GM21447 (cell line): ENCODE measurements around the gene ANKRD35.
"Not testable (repeated sequence)": the region's sequence is repeated elsewhere in the genome, so short reads cannot be mapped to it uniquely, and the experiment has no call there.

Experiments
- ATAC-seq: cut with Tn5 transposase; IDR thresholded peaks from one replicate; pipeline ENCODE4 v1.9.1; 2021; ENCODE audit not compliant: unreplicated experiment

ANKRD35 gene, protein sequence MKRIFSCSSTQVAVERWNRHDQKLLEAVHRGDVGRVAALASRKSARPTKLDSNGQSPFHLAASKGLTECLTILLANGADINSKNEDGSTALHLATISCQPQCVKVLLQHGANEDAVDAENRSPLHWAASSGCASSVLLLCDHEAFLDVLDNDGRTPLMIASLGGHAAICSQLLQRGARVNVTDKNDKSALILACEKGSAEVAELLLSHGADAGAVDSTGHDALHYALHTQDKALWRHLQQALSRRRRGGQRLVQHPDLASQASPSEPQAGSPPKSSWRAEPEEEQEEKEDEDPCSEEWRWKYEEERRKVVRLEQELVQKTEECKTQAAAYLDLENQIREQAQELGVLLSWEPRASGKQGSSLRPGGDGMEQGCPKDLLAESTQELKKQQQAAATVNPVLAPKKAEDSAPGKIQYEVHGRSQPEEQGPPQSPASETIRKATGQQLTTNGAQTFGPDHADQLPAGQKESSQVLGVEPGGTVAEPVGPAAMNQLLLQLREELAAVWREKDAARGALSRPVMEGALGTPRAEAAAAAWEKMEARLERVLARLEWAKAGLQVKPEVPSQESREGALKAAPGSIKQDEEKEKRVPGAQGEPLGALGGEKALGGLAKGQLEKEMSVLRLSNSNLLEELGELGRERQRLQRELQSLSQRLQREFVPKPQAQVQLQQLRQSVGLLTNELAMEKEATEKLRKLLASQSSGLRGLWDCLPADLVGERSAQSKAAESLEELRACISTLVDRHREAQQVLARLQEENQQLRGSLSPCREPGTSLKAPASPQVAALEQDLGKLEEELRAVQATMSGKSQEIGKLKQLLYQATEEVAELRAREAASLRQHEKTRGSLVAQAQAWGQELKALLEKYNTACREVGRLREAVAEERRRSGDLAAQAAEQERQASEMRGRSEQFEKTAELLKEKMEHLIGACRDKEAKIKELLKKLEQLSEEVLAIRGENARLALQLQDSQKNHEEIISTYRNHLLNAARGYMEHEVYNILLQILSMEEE

DNA sequence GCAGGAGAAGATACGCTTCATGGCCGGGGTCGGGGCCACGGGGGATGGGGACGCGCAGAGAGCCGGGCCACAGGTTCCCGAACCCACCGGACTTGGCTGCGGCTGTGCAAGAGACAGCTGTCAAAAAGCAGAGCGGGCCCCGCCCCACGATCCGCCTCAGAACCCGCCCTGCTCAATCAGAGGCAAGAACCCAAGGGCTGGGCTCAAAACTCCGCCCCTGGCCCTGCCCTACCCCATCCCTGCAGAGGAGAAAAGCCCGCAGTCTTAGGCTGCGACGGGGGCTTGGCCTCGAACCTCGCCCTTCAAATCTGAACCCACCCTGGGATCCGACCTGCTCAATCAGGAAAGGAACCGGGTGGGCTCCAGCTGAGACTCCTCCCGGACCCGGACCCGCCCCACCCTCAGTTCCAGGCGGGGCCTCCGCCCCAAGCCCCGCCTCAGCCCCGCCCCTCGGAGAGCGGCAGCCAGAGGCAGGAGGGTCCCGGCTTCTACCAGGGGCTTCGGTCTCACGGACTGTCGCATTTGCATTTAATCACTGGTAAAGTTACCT lies at the start of gene ANKRD35:
Gene ANKRD35 (minus strand): TSS at position 129 of the 550 bp plus-strand sequence. CDS start 108 bp downstream, at position 21.
- peak; percentile 98 for ATAC-seq

DNA sequence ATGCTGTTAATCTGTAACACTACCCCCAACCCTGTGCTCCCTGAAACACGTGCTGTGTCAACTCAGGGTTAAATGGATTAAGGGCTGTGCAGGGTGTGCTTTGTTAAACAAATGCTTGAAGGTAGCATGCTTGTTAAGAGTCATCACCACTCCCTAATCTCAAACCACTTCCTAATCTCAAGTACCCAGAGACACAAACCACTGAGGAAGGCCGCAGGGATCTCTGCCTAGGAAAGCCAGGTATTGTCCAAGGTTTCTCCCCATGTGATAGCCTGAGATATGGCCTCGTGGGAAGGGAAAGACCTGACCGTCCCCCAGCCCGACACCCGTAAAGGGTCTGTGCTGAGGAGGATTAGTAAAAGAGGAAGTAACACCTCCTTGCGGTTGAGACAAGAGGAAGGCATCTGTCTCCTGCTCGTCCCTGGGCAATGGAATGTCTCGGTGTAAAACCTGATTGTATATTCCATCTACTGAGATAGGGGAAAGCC lies 46.9 kb upstream of the ANKRD35 start:
- not testable (repeated sequence) for ATAC-seq

DNA sequence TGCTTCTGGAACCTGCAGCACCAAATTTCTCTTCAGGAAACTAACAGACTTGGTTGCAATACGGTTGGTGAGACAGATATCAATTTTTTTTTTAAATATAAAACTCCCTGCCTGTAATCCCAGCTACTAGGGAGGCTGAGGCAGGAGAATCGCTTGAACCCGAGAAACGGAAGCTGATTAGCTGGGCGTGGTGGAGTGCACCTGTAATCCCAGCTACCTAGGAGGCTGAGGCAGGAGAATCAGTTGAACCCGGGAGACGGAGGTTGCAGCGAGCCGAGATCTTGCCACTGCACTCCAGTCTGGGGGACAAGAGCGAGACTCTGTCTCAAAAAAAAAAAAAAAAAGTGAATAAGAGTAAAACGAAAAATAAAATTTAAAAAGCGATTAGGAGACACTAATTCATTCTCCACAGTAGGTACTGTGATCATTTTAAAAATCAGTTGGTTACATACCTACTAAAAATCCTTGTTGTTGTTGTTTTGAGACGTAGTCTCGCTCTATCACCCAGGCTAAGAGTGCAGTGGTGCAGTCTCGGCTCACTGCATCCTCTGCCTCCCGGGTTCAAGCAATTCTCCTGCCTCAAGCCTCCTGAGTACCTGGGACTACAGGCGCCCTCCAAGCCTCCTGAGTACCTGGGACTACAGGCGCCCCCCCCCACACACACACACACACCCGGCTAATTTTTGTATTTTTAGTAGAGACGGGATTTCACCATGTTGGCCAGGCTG lies 42.4 kb upstream of the ANKRD35 start:
- no peak for ATAC-seq

DNA sequence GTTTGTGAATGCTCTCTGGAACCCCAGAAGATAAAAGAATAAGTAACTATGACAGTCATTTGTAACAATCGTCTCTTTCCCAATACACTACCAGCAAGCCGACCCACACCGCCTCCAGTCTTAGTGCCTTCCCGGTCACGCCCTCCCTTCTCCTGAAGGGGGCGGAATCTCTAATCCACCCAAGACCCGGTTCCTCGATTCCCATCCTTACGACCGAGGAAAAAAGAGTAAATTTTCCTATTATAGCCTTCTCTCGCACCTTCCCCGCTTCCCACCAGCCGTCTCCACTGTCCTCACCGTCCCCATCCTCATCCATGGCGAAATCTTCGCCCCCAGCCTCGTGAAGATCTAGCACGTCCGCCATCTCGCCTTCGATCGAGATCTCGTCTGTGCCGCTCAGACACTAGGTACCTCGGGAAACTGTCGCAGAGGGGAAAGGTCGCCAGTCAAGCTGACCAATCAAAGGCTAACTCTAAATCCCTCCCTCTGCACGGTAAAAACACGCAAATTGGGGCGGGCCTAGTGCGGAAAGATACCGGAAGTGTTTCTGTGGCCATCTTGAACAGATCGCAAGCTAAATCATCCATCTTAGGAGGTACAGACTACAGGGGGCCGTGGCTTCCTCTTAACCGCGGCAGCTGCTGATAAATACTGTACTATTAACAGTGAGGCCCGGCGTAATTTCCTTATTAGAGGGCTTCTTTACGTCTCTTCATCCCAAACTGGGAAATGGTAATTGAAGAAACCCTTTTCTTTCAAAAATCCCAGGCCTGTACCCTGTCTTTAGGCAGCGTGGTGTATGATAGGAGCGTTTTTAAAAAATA lies 41.6 kb upstream of the ANKRD35 start, which contains the start of gene RBM8A:
Gene RBM8A (minus strand): TSS at position 422 of the 824 bp plus-strand sequence. CDS start 58 bp downstream, at position 364.
- peak; percentile 97 for ATAC-seq

DNA sequence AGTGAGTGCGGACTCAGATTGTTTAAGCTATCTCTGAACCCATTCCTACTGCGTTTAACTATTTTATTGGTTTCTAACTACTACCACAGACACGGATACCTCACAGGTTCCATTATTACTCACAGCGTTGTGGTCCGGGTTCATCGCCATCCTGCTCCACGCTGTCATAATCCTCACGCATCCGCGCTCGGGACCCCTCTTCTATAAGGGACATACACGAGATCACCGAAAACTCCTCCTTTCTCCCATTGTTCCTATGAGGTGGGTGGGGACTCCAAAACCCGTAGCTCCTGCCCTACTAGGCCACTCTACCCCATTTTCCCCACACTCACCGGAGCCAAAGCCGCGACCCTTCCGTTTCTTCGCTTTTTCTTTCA lies 41.0 kb upstream of the ANKRD35 start:
- no peak for ATAC-seq

DNA sequence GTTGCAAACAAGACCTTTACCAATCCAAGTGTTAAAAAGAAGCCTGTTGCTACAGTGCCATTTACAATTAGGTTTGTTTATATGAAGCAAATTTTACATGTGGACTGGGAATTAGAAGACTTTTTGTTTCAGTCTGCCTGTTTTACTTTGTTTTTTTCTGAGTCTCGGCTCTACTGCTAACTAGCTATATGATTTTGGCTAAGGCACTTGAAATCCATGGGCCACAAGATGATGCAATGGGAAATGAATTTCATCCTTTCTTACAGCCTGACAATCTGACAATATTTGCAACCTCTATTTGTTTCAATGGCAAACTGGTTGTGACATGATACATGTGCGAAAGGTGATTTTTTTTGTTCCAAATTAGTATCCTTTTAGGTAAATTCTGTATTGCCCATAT lies 36.6 kb upstream of the ANKRD35 start:
- no peak for ATAC-seq

DNA sequence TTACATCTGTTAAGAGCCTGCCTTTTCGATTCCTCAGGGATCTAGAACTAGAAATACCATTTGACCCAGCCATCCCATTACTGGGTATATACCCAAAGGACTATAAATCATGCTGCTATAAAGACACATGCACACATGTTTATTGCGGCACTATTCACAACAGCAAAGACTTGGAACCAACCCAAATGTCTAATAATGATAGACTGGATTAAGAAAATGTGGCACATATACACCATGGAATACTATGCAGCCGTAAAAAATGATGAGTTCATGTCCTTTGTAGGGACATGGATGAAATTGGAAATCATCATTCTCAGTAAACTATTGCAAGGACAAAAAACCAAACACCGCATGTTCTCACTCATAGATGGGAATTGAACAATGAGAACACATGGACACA lies 34.6 kb upstream of the ANKRD35 start:
- ATAC-seq: not testable (repeated sequence)

DNA sequence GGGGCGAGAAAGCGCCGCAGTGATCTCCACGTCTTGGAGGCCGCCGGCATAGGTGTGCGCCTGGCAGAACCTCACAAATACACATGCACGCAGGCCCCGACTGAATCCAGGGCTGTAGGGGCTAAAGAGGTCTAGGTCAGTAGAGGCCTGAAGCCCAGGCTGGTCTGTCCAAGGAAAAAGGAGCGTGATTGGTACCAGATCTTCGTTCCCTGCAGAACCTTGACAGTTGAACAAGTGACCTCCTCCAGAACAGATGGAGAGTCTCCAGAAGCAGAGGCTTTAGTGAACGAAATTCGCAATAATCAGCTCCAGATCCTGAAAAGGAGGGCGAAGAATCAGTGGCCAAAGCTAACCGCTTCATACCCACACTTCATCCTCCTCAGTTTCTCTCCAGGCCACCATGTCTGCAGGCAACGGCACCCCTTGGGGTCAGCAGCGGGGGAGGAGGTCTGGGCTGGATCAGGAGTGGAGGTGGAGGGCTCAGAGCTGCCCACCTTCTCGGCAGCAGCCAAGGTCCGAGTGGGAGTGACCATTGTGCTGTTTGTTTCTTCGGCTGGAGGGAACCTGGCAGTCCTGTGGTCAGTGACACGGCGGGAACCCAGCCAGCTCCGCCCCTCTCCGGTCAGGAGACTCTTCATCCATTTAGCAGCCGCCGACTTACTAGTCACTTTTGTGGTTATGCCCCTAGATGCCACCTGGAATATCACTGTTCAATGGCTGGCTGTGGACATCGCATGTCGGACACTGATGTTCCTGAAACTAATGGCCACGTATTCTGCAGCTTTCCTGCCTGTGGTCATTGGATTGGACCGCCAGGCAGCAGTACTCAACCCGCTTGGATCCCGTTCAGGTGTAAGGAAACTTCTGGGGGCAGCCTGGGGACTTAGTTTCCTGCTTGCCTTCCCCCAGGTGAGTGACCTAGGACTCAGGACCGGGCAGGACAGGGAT lies 33.6 kb upstream of the ANKRD35 start:
- ATAC-seq: peak; percentile 81

DNA sequence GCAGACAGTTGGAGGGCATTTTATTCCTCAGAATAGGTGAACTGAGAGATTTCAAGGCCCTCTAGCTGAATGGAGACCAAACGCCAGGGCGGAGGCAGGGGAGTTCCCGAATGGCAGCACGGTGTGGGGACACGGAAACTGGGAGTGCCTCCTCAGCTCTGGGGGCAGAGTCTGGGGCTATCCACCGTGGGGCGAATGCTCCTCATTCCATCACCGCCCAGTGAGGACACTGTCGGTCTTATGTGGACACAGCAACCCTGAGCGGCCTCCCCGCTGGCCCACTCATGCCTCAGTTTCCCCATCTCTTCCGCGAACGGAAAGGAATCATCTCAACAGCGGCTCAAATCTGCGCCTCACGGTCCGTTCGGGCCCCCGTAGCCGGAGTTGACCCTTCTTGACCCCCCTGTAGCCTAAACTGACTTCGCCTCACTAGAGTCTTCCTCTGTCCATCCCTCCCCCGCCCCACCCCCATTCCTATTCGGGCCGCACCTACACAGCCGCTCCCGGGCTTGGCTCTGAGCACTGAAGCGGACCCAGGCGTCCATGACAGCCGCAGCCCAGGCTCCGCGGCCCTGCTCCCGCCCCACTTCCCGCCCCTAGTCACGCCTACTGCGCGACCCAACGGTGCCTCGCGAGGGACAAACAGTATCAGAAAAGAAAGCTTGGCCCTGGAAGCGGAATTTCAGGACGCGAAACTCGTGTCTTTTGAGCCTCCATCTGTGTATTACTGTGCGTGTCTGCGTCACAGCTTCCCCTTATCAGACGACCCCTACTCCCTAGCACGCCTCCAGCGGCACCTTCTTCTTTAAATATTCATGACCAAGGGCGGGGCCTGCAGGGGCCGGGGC lies 32.7 kb upstream of the ANKRD35 start, which contains the start of gene PEX11B:
Gene PEX11B (minus strand): TSS at position 574 of the 848 bp plus-strand sequence. CDS start 29 bp downstream, at position 545.
- peak; percentile 75 for ATAC-seq

DNA sequence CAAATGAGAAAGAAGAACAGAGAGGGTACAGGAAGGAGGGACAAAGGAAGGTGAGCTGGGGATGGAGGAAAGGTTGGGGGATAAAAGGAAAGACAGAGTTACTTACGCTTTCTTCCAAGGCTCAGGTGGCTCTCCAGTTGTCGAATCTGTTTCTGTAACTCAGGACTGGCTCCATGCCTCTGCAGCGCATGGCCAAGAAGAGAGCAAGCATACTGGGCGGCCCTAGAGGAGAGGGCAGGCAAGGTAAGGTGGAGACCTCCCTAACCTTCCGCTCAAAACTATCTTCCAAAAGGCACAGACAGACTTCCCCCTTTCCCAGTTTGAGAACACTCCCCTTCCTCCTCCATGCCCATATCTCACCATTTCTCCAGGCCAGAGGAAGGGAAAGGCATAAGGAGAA lies 31.9 kb upstream of the ANKRD35 start:
- no peak for ATAC-seq

DNA sequence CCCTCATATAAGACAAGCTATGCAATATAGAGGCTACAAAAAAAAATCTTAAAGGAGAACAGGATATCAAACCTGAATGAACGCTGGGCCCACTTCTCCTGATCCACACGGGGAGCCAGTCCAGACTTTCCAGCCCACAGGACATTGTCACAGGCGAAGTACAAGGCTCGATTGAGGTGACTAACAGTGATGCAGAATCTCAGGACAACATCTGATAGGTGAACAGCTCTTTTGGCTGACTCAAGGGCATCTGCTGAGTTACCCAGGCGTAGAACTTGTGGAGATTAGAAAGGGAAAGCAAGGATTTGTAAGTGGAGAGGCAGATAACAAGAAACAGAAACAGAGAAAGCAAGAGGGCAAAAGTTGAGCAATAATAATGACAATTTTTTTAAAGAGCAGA lies 31.1 kb upstream of the ANKRD35 start:
- no peak for ATAC-seq

DNA sequence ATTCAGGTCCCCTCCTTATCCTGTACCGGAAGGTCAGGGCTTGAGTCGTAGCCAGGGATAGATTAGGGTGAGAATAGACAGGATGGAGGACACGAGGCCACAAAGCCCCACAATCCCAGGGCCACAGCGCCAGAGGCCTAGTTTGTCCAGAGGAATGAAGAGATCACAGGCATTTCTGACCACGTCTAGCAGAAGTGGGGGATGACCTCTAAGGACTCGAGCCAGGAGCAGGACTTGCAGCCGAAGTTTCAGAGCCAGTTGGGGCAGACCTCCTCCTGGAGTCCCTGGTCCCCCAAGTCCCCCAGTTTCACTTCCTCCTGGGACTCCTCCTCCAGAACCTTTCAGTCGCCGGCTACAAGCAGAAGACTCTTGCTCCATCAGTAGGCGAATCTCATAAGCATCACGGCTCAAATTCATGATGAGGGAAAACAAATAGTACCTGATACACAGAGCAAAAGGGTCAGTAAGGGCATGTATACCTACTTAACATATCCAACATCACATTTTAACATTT lies 26.5 kb upstream of the ANKRD35 start:
- ATAC-seq: no peak

DNA sequence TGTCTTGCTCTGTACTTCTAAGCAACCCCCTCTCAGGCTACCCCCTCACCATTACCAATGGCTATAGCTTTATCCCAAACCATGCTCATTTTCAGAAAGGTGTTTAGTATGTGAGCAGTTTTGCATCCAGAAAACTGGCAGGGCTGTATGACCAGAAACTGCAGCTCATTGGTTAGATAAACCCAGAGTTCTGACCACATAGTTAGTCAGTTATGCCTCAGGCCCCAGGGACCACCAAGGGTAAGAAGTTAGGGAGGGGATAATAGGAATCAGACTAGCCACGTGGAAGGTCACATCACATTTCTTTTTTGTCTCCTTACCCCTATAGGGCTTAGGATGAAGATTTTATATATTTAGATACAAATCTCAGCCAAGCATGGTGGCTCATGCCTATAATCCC lies 23.0 kb upstream of the ANKRD35 start:
- no peak for ATAC-seq

DNA sequence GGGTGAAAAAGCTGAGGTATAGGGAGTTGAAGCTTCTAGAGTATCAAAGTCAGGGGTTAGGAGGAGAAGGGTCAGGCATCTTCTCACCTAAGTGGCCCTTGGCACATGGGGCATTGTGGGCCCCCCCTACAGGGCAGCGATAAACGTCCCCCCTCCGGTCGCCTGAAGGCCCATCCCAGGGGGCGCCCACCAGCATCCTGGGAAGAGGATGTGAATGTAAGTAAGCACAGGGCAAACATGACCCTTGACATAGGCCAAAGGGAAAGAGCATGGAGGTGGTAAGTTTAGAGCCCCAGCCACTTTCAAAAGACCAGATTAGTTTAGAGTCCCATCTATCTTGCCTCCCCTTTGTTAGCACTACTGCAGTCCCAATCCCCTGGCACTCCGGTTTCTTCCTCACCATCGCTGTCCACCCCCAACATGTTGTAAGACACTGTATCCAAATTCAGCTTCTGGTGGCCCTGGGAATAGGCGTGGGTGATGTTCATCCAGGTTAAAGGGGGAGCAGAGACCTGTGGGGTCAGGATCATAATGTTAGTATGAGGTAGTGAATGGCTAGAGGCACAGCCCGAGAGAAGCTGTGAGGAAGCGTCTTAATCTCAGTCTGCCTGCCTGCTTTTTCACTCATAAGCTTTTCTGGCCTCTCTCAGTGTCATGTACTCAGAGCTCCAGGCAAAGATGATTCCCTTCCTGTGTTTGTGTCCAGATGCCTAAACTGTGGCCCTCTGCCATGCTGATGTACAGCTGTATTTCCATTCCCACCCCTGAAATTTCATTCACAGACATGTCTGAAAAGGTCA lies 21.5 kb upstream of the ANKRD35 start:
- ATAC-seq: no peak

DNA sequence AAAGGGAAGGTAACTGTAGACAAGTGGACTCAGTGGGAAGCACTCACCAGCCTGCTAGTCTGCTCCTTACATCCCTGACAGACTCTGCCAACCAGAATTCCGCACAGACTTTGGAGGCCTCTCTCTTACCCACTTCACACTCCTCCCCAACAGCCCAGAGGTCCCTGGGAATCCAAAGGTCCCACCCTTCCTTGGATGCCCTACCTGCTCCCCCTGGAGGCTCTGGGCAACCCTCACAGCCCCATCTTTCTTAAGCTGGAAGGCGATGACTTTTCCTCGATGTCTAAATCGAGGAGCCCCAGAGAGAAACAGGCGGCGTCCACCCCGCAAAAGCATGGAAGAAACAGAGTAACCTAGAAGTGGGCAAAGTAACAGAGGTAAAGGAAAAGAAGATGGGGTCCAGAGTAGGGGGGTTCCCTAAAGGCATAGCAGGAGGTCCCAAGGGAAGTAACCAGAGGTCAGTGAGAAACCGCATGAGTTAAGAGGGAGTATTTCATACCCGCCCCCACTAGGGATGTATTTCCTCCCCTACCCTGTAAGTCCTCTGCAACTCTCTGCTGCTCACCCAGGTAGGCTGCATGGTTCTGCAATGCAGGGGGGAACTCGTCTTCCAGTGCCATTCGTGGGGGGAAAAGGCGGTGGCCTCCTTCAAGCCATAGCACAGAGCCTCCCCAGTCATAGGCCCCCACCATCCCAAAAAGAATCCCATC lies 15.8 kb upstream of the ANKRD35 start:
- ATAC-seq: no peak

DNA sequence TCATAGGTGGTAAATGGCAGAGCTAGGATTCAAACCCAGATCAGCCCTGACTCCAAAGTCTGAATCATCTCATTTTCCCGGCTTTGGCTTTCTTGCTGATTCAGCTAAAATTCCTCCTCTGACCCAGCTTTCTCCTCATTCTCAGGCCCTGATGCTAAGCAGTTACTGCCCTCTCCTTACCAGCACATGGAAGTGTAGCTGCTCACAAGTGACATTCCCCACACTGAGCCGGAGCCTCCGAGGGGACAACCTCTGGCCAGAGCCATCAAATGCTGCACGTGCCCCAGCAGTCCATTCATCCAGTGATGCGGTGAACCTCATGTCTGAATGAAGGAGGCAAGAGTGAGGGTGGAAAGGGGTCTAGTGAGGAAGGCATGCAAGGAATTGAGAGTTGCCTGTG lies 13.1 kb upstream of the ANKRD35 start:
- ATAC-seq: no peak
